IMR-90 (cell line): ENCODE data around the gene ZNF274. TPM values are rescaled to one million over a fixed set of nuclear protein-coding genes. Genes with fewer than 3 reads are reported as not detected.

ENCODE experiments used
- ATAC-seq: fragments of 200-7000 bp; cut with Tn5 transposase; 2 replicates; pipeline ENCODE4 v1.9.1; 2020; ENCODE audit warnings: low read depth, mild to moderate bottlenecking, moderate library complexity
- BruUV-seq: library from RNA; stranded (reverse); fragments of 400-500 nt; replicated peaks from 2 replicates; lab custom pipeline; 2021; lab: Mats Ljungman, UMichigan
- CTCF ChIA-PET: fragments of 300-600 bp; formaldehyde crosslinking; extraction: SDS; loops from one replicate; lab custom pipeline; 2021; ENCODE audit warnings: antibody characterized with exemption; lab: Yijun Ruan, JAX
- POLR2A ChIA-PET: fragments of 300-600 bp; sonication (Branson Sonifier 250); formaldehyde crosslinking; loops from one replicate; lab custom pipeline; 2022; ENCODE audit warnings: antibody characterized with exemption; ENCODE audit not compliant: unreplicated experiment; lab: Charles Lee
- DNase-seq: peaks from one replicate; pipeline ENCODE4 v3.0.0; 2013
- H2AFZ ChIP-seq: replicated peaks from 2 replicates; pipeline ENCODE3; 2013; ENCODE audit warnings: low read length, mild to moderate bottlenecking; ENCODE audit not compliant: poor library complexity
- H2AK5ac ChIP-seq: 2 replicates; pipeline ENCODE4 v1.6.1; 2013; ENCODE audit warnings: low read depth, low read length, inconsistent platforms
- H2AK9ac ChIP-seq: replicated peaks from 2 replicates; pipeline ENCODE3; 2013; ENCODE audit warnings: mild to moderate bottlenecking, low read depth, low read length, moderate library complexity; ENCODE audit not compliant: poor library complexity
- H2BK120ac ChIP-seq: 2 replicates; pipeline ENCODE4 v1.6.1; 2013; ENCODE audit warnings: low read depth, low read length, inconsistent platforms
- H2BK15ac ChIP-seq: 3 replicates; pipeline ENCODE4 v1.6.1; 2013; ENCODE audit warnings: low read depth, low read length, inconsistent platforms
- H2BK20ac ChIP-seq: 2 replicates; pipeline ENCODE4 v1.6.1; 2013; ENCODE audit warnings: low read depth, mild to moderate bottlenecking, inconsistent platforms, low read length, moderate library complexity
- H2BK5ac ChIP-seq: 2 replicates; pipeline ENCODE4 v1.6.1; 2013; ENCODE audit warnings: mild to moderate bottlenecking, low read depth, low read length, inconsistent platforms; ENCODE audit not compliant: poor library complexity, severe bottlenecking
- H3K14ac ChIP-seq: replicated peaks from 2 replicates; pipeline ENCODE4 v1.6.1; 2013; ENCODE audit warnings: low read depth, low read length, inconsistent platforms
- H3K18ac ChIP-seq: 2 replicates; pipeline ENCODE4 v1.6.1; 2013; ENCODE audit warnings: low read depth, low read length, control low read depth
- H3K23ac ChIP-seq: 2 replicates; pipeline ENCODE4 v1.6.1; 2013; ENCODE audit warnings: low read depth, low read length, inconsistent platforms
- H3K27ac ChIP-seq: 2 replicates; pipeline ENCODE4 v1.5.1; 2013; ENCODE audit warnings: mild to moderate bottlenecking, control low read depth, low read length; ENCODE audit not compliant: insufficient read depth
- H3K27me3 ChIP-seq: 2 replicates; pipeline ENCODE4 v1.6.1; 2013; ENCODE audit warnings: low read length; ENCODE audit not compliant: control insufficient read depth, insufficient read depth
- H3K36me3 ChIP-seq: 2 replicates; pipeline ENCODE4 v1.6.1; 2013; ENCODE audit warnings: low read length, mixed read lengths; ENCODE audit not compliant: control insufficient read depth, insufficient read depth
- H3K4ac ChIP-seq: 2 replicates; pipeline ENCODE4 v1.6.1; 2013; ENCODE audit warnings: low read depth, low read length, inconsistent platforms
- H3K4me1 ChIP-seq: 2 replicates; pipeline ENCODE4 v1.6.1; 2013; ENCODE audit warnings: low read length, mixed read lengths; ENCODE audit not compliant: control insufficient read depth, insufficient read depth
- H3K4me2 ChIP-seq: 2 replicates; pipeline ENCODE4 v1.6.1; 2013; ENCODE audit warnings: low read depth, mild to moderate bottlenecking, control low read depth, low read length, moderate library complexity
- H3K4me3 ChIP-seq: 2 replicates; pipeline ENCODE4 v1.5.1; 2013; ENCODE audit warnings: low read depth, mild to moderate bottlenecking, control low read depth, low read length, moderate library complexity; ENCODE audit not compliant: insufficient read depth
- H3K56ac ChIP-seq: 2 replicates; pipeline ENCODE4 v1.6.1; 2013; ENCODE audit warnings: low read length, inconsistent platforms; ENCODE audit not compliant: insufficient read depth; ENCODE audit errors: extremely low read depth
- H3K79me1 ChIP-seq, 2 experiments: 2 replicates each; pipeline ENCODE4 v1.6.1; 2013; ENCODE audit warnings: low read length in 2 of 2, inconsistent platforms in 1 of 2, low read depth in 1 of 2
- H3K9ac ChIP-seq: 2 replicates; pipeline ENCODE4 v1.6.1; 2013; ENCODE audit warnings: low read depth, low read length, control low read depth
- H3K9me1 ChIP-seq: 2 replicates; pipeline ENCODE4 v1.6.1; 2013; ENCODE audit warnings: low read length, inconsistent platforms; ENCODE audit not compliant: insufficient read depth
- H3K9me3 ChIP-seq: 2 replicates; pipeline ENCODE4 v1.6.1; 2013; ENCODE audit warnings: low read length; ENCODE audit not compliant: control insufficient read depth, insufficient read depth
- H4K20me1 ChIP-seq: 2 replicates; pipeline ENCODE4 v1.6.1; 2013; ENCODE audit warnings: low read length, inconsistent platforms; ENCODE audit not compliant: insufficient read depth
- H4K5ac ChIP-seq: 2 replicates; pipeline ENCODE4 v1.6.1; 2013; ENCODE audit warnings: mild to moderate bottlenecking, low read depth, low read length, control low read depth
- H4K8ac ChIP-seq, 2 experiments: 2 replicates each; pipeline ENCODE4 v1.6.1; 2013; ENCODE audit warnings: low read depth in 2 of 2, low read length in 2 of 2, control low read depth in 1 of 2, inconsistent platforms in 1 of 2
- H4K91ac ChIP-seq: 2 replicates; pipeline ENCODE4 v1.6.1; 2013; ENCODE audit warnings: low read depth, low read length, inconsistent platforms; ENCODE audit not compliant: insufficient read depth
- BHLHE40 ChIP-seq: fragments of 150-350 bp; IDR thresholded peaks from 2 replicates; pipeline ENCODE4 v1.6.1; 2016; ENCODE audit warnings: mild to moderate bottlenecking, low read depth, low read length
- ELK1 ChIP-seq: fragments of 150-350 bp; IDR thresholded peaks from 2 replicates; pipeline ENCODE4 v1.6.1; 2016; ENCODE audit warnings: low read depth, mild to moderate bottlenecking, low read length, moderate library complexity, borderline replicate concordance
- MAFK ChIP-seq: IDR thresholded peaks from 2 replicates; pipeline ENCODE4 v1.6.1; 2012; ENCODE audit warnings: low read depth, low read length, improper control_type of control experiment
- MAZ ChIP-seq: IDR thresholded peaks from 2 replicates; pipeline ENCODE4 v1.6.1; 2012; ENCODE audit warnings: low read depth, mild to moderate bottlenecking, low read length, improper control_type of control experiment, moderate library complexity, borderline replicate concordance
- MXI1 ChIP-seq: IDR thresholded peaks from 2 replicates; pipeline ENCODE4 v1.6.1; 2012; ENCODE audit warnings: low read depth, mild to moderate bottlenecking, low read length, moderate library complexity, borderline replicate concordance
- POLR2A ChIP-seq: IDR thresholded peaks from 2 replicates; pipeline ENCODE4 v1.6.1; 2012; ENCODE audit warnings: mild to moderate bottlenecking, low read depth, low read length
- RAD21 ChIP-seq: IDR thresholded peaks from 2 replicates; pipeline ENCODE4 v1.6.1; 2012; ENCODE audit warnings: low read length, improper control_type of control experiment
- SMC3 ChIP-seq: fragments of 150-350 bp; IDR thresholded peaks from 2 replicates; pipeline ENCODE4 v1.6.1; 2016; ENCODE audit warnings: low read depth, mild to moderate bottlenecking, antibody characterized with exemption, low read length, moderate library complexity
- WGBS, 2 experiments: methylation state at CpG; one replicate each; pipeline versions ENCODE4 v1.1.5 to v1.1.7; 2013; ENCODE audit warnings: missing lambda C conversion rate in 2 of 2; ENCODE audit not compliant: insufficient read length in 1 of 2; ENCODE audit errors: extremely low coverage in 2 of 2; 5-methylcytosine and 5-hydroxymethylcytosine counted together
- dilution Hi-C: fragments of 300-500 bp; cut with HindIII; formaldehyde crosslinking; loops from one replicate; pipeline ENCODE4 v1.14.3; 2018; ENCODE audit warnings: low sequenced_read_pairs; ENCODE audit not compliant: unreplicated experiment
- in situ Hi-C: fragments of 300-500 bp; cut with MboI; formaldehyde crosslinking; loops from 3 replicates; pipeline ENCODE4 v1.14.3; 2019; ENCODE audit warnings: low sequenced_read_pairs, inconsistent platforms, mixed read lengths
- intact Hi-C: fragments of 100-400 bp; cut with micrococcal nuclease; formaldehyde crosslinking; loops from 2 replicates; pipeline ENCODE4 v1.10.0; 2022
- polyA plus RNA-seq, 3 experiments: library from polyadenylated mRNA; depleted of rRNA; stranded (reverse); fragments of >200 nt; gene quantifications; 2 replicates each; pipeline ENCODE4 v1.2.3, GENCODE V29; 2012; ENCODE audit warnings: low replicate concordance in 1 of 3
- total RNA-seq: library from RNA; depleted of rRNA; stranded (reverse); fragments of >200 nt; gene quantifications from 2 replicates; pipeline ENCODE4 v1.2.3, GENCODE V29; 2012

Gene ZNF274
- total and polyA plus RNA-seq, 2 of the 4 experiments (the other 2 are of a cell fraction): 12.1 to 15.2 TPM

- H2BK120ac ChIP-seq: no peak within 1 kb of the TSS
- no peak within 1 kb of the TSS; the same call in 1 of the 2 replicates for H3K18ac ChIP-seq
- H3K36me3 ChIP-seq: peaks cover 6% of the 10 kb centered on the region; the same call in 1 of the 2 replicates
- TF ChIP-seq SMC3: no peak
- TF ChIP-seq POLR2A: peak; percentile 59
- TF ChIP-seq ELK1: no peak
- TF ChIP-seq MAFK: no peak
- 0 out of 2 replicates have a peak, but pooled peaks have one; percentile 16 for TF ChIP-seq RAD21
- peak; percentile 81 for TF ChIP-seq MAZ
- no peak for TF ChIP-seq BHLHE40
- TF ChIP-seq MXI1: no peak
- H4K8ac ChIP-seq: peak within 1 kb of the TSS; percentile 82 to 91; a peak in 3 of 4 replicates
- H2AK5ac ChIP-seq: peak within 1 kb of the TSS; percentile 66
- BruUV-seq: no TSS peak
- peak within 1 kb of the TSS; percentile 95 for H3K4me3 ChIP-seq
- dilution Hi-C loops: no loop called here
- peak within 1 kb of the TSS; percentile 61; the same call in 1 of the 2 replicates for H4K91ac ChIP-seq
- peak within 1 kb of the TSS; percentile 84 for H3K27ac ChIP-seq
- ChIA-PET POLR2A (interaction anchor here (0.6 kb wide), 1 partner anchor 716 kb away, joined by 8 read pairs; no protein-coding TSS in a partner anchor), CTCF (no interaction called here)
- H4K5ac ChIP-seq: peak within 1 kb of the TSS; percentile 54; the same call in 1 of the 2 replicates
- peaks cover 16% of the 10 kb centered on the region for H3K9me3 ChIP-seq
- peak within 1 kb of the TSS; percentile 99 for H2AK9ac ChIP-seq
- H2AFZ ChIP-seq: peak within 1 kb of the TSS; percentile 100
- no peaks in the 10 kb centered on the region for H3K9me1 ChIP-seq
- peak; percentile 76 for DNase-seq
- no peak within 1 kb of the TSS for H2BK15ac ChIP-seq
- peak within 1 kb of the TSS; percentile 29 for H3K23ac ChIP-seq
- peak within 1 kb of the TSS; percentile 77 for H3K14ac ChIP-seq
- in situ Hi-C loops: loop anchor here (10.0 kb wide), 1 partner anchor 406 kb away; the partner anchor contains the start of gene ZNF776
- H3K79me1 ChIP-seq: peaks cover 16 to 21% of the 10 kb centered on the region in 2 experiments
- no peak within 1 kb of the TSS for H2BK20ac ChIP-seq
- H3K4me2 ChIP-seq: peak within 1 kb of the TSS; percentile 55
- peak within 1 kb of the TSS; percentile 85 for H2BK5ac ChIP-seq
- peak within 1 kb of the TSS; percentile 66 for H3K56ac ChIP-seq
- peak within 1 kb of the TSS; percentile 70 for H3K4ac ChIP-seq
- H3K4me1 ChIP-seq: no peaks in the 10 kb centered on the region; the same call in 1 of the 2 replicates
- peak; percentile 73 for ATAC-seq
- no peaks in the 10 kb centered on the region for H3K27me3 ChIP-seq
- intact Hi-C loops: loop anchor here (2.0 to 10.0 kb wide), 3 partner anchors 146 to 1046 kb away; partner anchors contain the start of gene ZNF606
- no peaks in the 10 kb centered on the region for H4K20me1 ChIP-seq
- peak within 1 kb of the TSS; percentile 69 for H3K9ac ChIP-seq
- 0% methylated on average over 10 of the region's 62 CpGs; no CpG with 5 or more reads in 1 of the 2 experiments for WGBS, 2 experiments
Observed at GRCh38 chr19:58150328-58150921, 32.4 kb upstream of the ZNF274 start, which contains the start of gene ZNF329. ZNF329 (minus strand) TSS chr19:58150789; CDS start chr19:58129503, 21,286 bp downstream.
